ENCODE measurements around the gene CD55.

- TF ChIP-seq, protein P1, sequence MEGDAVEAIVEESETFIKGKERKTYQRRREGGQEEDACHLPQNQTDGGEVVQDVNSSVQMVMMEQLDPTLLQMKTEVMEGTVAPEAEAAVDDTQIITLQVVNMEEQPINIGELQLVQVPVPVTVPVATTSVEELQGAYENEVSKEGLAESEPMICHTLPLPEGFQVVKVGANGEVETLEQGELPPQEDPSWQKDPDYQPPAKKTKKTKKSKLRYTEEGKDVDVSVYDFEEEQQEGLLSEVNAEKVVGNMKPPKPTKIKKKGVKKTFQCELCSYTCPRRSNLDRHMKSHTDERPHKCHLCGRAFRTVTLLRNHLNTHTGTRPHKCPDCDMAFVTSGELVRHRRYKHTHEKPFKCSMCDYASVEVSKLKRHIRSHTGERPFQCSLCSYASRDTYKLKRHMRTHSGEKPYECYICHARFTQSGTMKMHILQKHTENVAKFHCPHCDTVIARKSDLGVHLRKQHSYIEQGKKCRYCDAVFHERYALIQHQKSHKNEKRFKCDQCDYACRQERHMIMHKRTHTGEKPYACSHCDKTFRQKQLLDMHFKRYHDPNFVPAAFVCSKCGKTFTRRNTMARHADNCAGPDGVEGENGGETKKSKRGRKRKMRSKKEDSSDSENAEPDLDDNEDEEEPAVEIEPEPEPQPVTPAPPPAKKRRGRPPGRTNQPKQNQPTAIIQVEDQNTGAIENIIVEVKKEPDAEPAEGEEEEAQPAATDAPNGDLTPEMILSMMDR (conservative IDR thresholded peaks at IDR 0.05; ENCODE audit: low read depth in 2 of 2), result no peak
- TF ChIP-seq, protein P2, sequence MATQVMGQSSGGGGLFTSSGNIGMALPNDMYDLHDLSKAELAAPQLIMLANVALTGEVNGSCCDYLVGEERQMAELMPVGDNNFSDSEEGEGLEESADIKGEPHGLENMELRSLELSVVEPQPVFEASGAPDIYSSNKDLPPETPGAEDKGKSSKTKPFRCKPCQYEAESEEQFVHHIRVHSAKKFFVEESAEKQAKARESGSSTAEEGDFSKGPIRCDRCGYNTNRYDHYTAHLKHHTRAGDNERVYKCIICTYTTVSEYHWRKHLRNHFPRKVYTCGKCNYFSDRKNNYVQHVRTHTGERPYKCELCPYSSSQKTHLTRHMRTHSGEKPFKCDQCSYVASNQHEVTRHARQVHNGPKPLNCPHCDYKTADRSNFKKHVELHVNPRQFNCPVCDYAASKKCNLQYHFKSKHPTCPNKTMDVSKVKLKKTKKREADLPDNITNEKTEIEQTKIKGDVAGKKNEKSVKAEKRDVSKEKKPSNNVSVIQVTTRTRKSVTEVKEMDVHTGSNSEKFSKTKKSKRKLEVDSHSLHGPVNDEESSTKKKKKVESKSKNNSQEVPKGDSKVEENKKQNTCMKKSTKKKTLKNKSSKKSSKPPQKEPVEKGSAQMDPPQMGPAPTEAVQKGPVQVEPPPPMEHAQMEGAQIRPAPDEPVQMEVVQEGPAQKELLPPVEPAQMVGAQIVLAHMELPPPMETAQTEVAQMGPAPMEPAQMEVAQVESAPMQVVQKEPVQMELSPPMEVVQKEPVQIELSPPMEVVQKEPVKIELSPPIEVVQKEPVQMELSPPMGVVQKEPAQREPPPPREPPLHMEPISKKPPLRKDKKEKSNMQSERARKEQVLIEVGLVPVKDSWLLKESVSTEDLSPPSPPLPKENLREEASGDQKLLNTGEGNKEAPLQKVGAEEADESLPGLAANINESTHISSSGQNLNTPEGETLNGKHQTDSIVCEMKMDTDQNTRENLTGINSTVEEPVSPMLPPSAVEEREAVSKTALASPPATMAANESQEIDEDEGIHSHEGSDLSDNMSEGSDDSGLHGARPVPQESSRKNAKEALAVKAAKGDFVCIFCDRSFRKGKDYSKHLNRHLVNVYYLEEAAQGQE (IDR thresholded peaks at IDR 0.05; ENCODE audit: unreplicated experiment), result no peak
- no peak for TF ChIP-seq NANOG (IDR thresholded peaks at IDR 0.05; ENCODE audit: borderline replicate concordance)
Measured at GRCh38 chr1:207402744-207403143, 81.3 kb downstream of the CD55 start.

All from GM23338 (cell line).